ENCODE results near the gene LYSMD3.
A peak's percentile ranks its signal among the peaks of the same experiment; 100 is the strongest.

LYSMD3 gene

DNA sequence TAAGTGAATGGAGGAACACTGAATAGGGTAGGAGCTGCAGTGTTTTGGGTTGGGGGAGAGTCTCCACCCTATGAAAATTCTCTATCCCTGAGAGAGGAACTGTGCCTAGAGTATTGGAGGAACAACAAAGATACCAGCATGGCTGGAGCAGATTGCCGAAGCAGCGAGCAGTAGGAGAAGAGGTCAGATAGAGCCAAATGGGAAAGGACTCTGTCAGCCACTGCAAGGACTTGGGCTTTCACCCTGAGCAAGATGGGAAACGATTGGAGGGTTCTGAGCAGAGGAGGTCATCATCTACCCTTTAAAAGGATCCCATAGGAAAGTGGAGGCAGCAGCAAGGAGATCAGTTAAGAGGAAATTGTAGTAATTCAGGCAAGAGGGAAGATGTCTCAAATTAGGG is 4.4 kb upstream of the LYSMD3 start:
- Histone ChIP-seq H3K9me3 (ENCODE audit: low read length) (no peaks in the 10 kb centered on the region), H3K79me2 (ENCODE audit: insufficient read depth, low read length) (no peaks in the 10 kb centered on the region), H3K4me2 (ENCODE audit: low read length) (no peak overlapping the region), H4K20me1 (ENCODE audit: insufficient read depth, low read length) (no peaks in the 10 kb centered on the region), H3K36me3 (ENCODE audit: insufficient read depth, low read length) (no peaks in the 10 kb centered on the region), H3K4me3 (ENCODE audit: low read depth, low read length, poor library complexity, severe bottlenecking) (no peak overlapping the region), H2AFZ (ENCODE audit: low read length) (no peak overlapping the region), H3K4me1 (ENCODE audit: insufficient read depth, low read length, severe bottlenecking) (peaks cover 6% of the 10 kb centered on the region), H3K9me2 (ENCODE audit: low read depth, low read length) (no peaks in the 10 kb centered on the region), H3K9ac (ENCODE audit: low read length) (no peak overlapping the region), H3K27me3 (ENCODE audit: insufficient read depth, low read length) (no peaks in the 10 kb centered on the region), H3F3A (ENCODE audit: insufficient read depth, low read length) (no peaks in the 10 kb centered on the region), H3K27ac (ENCODE audit: low read depth, low read length, poor library complexity, severe bottlenecking) (no peak overlapping the region)
- no peak for TF ChIP-seq EZH2 (IDR thresholded peaks at IDR 0.05; ENCODE audit: borderline replicate concordance, low read length)
- TF ChIP-seq, protein P1, sequence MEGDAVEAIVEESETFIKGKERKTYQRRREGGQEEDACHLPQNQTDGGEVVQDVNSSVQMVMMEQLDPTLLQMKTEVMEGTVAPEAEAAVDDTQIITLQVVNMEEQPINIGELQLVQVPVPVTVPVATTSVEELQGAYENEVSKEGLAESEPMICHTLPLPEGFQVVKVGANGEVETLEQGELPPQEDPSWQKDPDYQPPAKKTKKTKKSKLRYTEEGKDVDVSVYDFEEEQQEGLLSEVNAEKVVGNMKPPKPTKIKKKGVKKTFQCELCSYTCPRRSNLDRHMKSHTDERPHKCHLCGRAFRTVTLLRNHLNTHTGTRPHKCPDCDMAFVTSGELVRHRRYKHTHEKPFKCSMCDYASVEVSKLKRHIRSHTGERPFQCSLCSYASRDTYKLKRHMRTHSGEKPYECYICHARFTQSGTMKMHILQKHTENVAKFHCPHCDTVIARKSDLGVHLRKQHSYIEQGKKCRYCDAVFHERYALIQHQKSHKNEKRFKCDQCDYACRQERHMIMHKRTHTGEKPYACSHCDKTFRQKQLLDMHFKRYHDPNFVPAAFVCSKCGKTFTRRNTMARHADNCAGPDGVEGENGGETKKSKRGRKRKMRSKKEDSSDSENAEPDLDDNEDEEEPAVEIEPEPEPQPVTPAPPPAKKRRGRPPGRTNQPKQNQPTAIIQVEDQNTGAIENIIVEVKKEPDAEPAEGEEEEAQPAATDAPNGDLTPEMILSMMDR (IDR thresholded peaks at IDR 0.05; ENCODE audit: low read length) = no peak

DNA sequence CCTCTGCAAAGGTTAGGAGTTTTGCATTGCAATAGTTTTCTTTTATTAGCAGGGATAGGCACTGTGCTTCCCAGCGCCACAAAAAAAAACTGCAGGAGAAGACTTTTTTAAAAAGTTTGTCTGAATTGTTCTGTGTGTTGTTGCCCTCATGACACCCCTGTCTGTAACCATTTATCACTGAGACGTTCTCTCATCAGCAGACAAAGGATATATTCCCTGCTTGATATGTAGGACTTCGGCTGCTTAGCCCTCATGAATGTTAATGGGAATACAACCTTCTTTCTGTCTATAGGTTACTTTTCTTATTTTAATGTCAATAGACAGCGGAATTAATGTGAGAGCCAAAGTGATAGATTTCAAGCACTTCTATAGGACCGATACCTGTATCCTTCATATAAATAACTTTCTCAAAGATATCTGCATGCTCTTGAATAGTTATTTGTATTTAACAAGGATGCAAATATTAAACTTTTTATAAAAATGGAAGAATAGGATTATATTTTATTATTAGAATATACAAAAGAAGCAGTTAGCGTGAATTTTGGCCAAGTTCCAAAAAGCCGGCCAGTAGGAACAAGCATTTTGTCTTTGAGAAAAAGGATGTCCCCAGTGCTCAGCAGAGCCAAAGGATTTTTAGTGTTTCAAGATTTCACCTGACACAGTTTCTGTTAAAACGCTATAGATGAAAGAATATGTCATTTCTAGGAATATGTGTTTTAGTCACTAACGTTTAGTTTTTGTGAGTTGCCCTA is 1.5 kb upstream of the LYSMD3 start:
- Histone ChIP-seq H3K79me2 (ENCODE audit: insufficient read depth, low read length) (peaks cover 24% of the 10 kb centered on the region), H3K4me2 (ENCODE audit: low read length) (peak overlapping the region; percentile 70), H3K4me1 (ENCODE audit: insufficient read depth, low read length, severe bottlenecking) (peaks cover 33% of the 10 kb centered on the region), H3K4me3 (ENCODE audit: low read depth, low read length, poor library complexity, severe bottlenecking) (no peak overlapping the region), H3K27ac (ENCODE audit: low read depth, low read length, poor library complexity, severe bottlenecking) (no peak overlapping the region), H3F3A (ENCODE audit: insufficient read depth, low read length) (no peaks in the 10 kb centered on the region), H3K27me3 (ENCODE audit: insufficient read depth, low read length) (no peaks in the 10 kb centered on the region), H3K36me3 (ENCODE audit: insufficient read depth, low read length) (peaks cover 4% of the 10 kb centered on the region; the same call in 1 of the 2 replicates), H3K9ac (ENCODE audit: low read length) (no peak overlapping the region; the same call in 1 of the 2 replicates), H2AFZ (ENCODE audit: low read length) (no peak overlapping the region), H3K9me2 (ENCODE audit: low read depth, low read length) (no peaks in the 10 kb centered on the region), H4K20me1 (ENCODE audit: insufficient read depth, low read length) (no peaks in the 10 kb centered on the region), H3K9me3 (ENCODE audit: low read length) (no peaks in the 10 kb centered on the region)
- TF ChIP-seq, protein P1 (IDR thresholded peaks at IDR 0.05; ENCODE audit: low read length) = no peak
- TF ChIP-seq EZH2 (IDR thresholded peaks at IDR 0.05; ENCODE audit: borderline replicate concordance, low read length) = no peak

DNA sequence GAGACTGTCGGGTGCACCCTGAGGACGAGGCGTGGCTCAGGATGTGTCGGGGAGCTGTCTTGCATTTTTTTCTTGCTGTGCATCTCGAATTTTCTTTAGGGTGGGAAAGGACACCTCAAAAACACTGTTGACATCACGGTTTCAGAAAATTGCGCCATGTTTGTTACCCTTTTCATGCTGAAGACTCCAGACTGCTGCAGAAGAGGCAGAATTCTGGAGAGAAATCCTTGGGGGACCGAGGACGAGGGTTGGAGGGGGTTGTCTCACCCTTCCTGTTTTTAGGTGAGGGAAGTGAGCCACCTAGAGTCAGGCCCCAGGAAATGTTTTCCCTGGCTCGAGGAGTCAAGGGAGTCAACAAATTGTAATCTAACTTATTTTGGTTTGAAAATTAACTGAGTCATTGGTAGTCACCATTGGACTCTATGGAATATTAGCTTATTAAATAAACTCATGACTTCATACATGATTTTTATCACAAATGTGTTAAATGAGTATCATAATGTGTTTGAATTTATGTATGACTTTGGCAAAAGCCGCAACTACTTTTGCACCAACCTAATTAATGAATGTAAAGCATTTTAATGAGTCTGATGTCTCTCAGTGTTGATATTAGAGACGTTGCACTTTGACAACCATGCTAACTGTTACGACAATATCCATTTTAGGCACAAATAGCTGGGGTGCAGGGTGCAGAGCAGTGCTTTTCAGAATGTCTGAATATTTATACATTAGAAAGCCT is 724 bp upstream of the LYSMD3 start:
- Histone ChIP-seq H3K36me3 (ENCODE audit: insufficient read depth, low read length) (peaks cover 9% of the 10 kb centered on the region), H3K4me1 (ENCODE audit: insufficient read depth, low read length, severe bottlenecking) (peaks cover 33% of the 10 kb centered on the region), H4K20me1 (ENCODE audit: insufficient read depth, low read length) (no peaks in the 10 kb centered on the region), H3K27me3 (ENCODE audit: insufficient read depth, low read length) (no peaks in the 10 kb centered on the region), H3K4me3 (ENCODE audit: low read depth, low read length, poor library complexity, severe bottlenecking) (peak overlapping the region; percentile 88), H3K9me3 (ENCODE audit: low read length) (no peaks in the 10 kb centered on the region), H3K4me2 (ENCODE audit: low read length) (peak overlapping the region; percentile 70), H2AFZ (ENCODE audit: low read length) (peak overlapping the region; percentile 73), H3K27ac (ENCODE audit: low read depth, low read length, poor library complexity, severe bottlenecking) (peak overlapping the region; percentile 38), H3F3A (ENCODE audit: insufficient read depth, low read length) (no peaks in the 10 kb centered on the region), H3K9ac (ENCODE audit: low read length) (peak overlapping the region; percentile 81), H3K9me2 (ENCODE audit: low read depth, low read length) (no peaks in the 10 kb centered on the region), H3K79me2 (ENCODE audit: insufficient read depth, low read length) (peaks cover 24% of the 10 kb centered on the region)
- no peak for TF ChIP-seq EZH2 (IDR thresholded peaks at IDR 0.05; ENCODE audit: borderline replicate concordance, low read length)
- TF ChIP-seq, protein P1 (IDR thresholded peaks at IDR 0.05; ENCODE audit: low read length) = peak; percentile 84
